Bronchus fibroblast of lung (primary cell): ENCODE data around the gene NLGN1. TPM values are rescaled to one million over a fixed set of nuclear protein-coding genes. Genes with fewer than 3 reads are reported as not detected.

ENCODE experiments used
- total RNA-seq: library from RNA; depleted of rRNA; stranded (reverse); fragments of >200 nt; gene quantifications from 2 replicates; pipeline ENCODE4 v1.2.3, GENCODE V29; 2015

The NLGN1 gene
- total RNA-seq: 0.50 and 0.74 TPM in 2 replicates

GRCh38 chr3:173397161-173398110 lies at the start of gene NLGN1:
TSS of gene NLGN1 (plus strand) at chr3:173397744.

